ENCODE results near the gene CDH23.

- TF ChIP-seq CTCF (optimal IDR thresholded peaks at IDR 0.05 in 1 of 3, IDR thresholded peaks at IDR 0.05 in 1 of 3, conservative IDR thresholded peaks at IDR 0.05 in 1 of 3; ENCODE audit: extremely low read depth in 1 of 3, insufficient read depth in 2 of 3, low read length in 3 of 3), result no peak
- TF ChIP-seq EZH2 (IDR thresholded peaks at IDR 0.05; ENCODE audit: low read length), result no peak
Observed at GRCh38 chr10:71436268-71437125, 39.8 kb downstream of the CDH23 start.
